ENCODE measurements around the gene TRAPPC4.
A peak's percentile ranks its signal among the peaks of the same experiment; 100 is the strongest.

TRAPPC4 gene

DNA sequence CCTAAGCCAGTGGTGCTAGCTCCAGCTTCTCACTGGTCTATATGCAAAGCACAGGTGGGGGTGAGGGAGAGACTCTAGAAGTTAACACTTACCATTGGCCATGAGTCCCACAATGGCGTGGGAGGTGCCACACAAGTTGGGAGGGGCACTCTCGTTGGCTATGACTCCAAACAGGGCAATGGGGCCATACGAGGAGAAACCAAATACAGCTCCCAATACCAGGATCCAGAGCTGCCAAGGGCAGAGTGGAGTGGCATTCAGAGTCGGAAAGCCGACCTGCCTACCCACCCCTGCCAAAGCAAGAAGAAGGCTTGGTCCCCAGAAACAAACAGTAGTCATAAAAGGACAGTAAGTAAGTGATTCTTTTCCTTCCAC is 6.5 kb downstream of the TRAPPC4 start:
- H3K4me3 ChIP-seq (ENCODE audit: low read depth in 1 of 5, low read length in 5 of 5) = peak overlapping the region in 3 of 5 donors; percentile 22 to 32 (median 31)
- peak overlapping the region in 3 of 5 donors; percentile 2 to 51 (median 26) for H3K9ac ChIP-seq (ENCODE audit: low read length in 5 of 5)
- H3K4me1 ChIP-seq (ENCODE audit: control insufficient read depth in 5 of 5, insufficient read depth in 5 of 5, low read length in 5 of 5) = peaks cover 0 to 51% (median 43%) of the 10 kb centered on the region in 5 donors
- H3K27me3 ChIP-seq (ENCODE audit: control insufficient read depth in 5 of 5, insufficient read depth in 4 of 5, low read length in 5 of 5) = no peaks in the 10 kb centered on the region
- peak overlapping the region; percentile 15 for H3K27ac ChIP-seq (ENCODE audit: low read depth, low read length)
- no peaks in the 10 kb centered on the region for H3K9me3 ChIP-seq (ENCODE audit: control insufficient read depth in 5 of 5, low read length in 5 of 5)
- peaks cover 12 to 61% (median 48%) of the 10 kb centered on the region in 5 donors for H3K36me3 ChIP-seq (ENCODE audit: control insufficient read depth in 5 of 5, insufficient read depth in 5 of 5, low read length in 5 of 5)

DNA sequence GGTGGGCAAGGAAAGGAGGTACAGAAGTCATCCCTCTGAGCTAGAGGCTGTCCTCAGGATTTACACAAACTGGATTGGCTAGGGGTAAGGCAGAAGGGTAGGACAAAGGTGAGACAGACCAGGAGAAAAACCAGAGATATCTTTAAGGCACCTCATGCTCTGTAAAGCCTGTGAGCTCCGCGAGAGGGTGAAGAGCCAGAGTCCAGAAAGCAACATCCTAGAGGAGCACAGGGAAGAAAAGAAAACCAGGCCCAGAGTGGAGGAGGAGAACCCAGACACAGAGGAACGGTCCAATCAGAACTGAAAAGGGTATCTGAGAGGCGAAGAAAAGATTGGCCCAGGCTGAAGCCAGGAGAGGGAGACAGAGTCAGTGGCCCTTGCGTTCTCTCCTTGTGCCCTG is 7.0 kb downstream of the TRAPPC4 start:
- no peak overlapping the region for H3K4me3 ChIP-seq (ENCODE audit: low read depth in 1 of 5, low read length in 5 of 5)
- peaks cover 12 to 61% (median 48%) of the 10 kb centered on the region in 5 donors for H3K36me3 ChIP-seq (ENCODE audit: control insufficient read depth in 5 of 5, insufficient read depth in 5 of 5, low read length in 5 of 5)
- H3K4me1 ChIP-seq (ENCODE audit: control insufficient read depth in 5 of 5, insufficient read depth in 5 of 5, low read length in 5 of 5) = peaks cover 0 to 52% (median 46%) of the 10 kb centered on the region in 5 donors
- H3K9ac ChIP-seq (ENCODE audit: low read length in 5 of 5) = peak overlapping the region in 3 of 5 donors; percentile 2 to 51 (median 26)
- H3K9me3 ChIP-seq (ENCODE audit: control insufficient read depth in 5 of 5, low read length in 5 of 5) = no peaks in the 10 kb centered on the region
- no peaks in the 10 kb centered on the region for H3K27me3 ChIP-seq (ENCODE audit: control insufficient read depth in 5 of 5, insufficient read depth in 4 of 5, low read length in 5 of 5)
- peak overlapping the region; percentile 15 for H3K27ac ChIP-seq (ENCODE audit: low read depth, low read length)

DNA sequence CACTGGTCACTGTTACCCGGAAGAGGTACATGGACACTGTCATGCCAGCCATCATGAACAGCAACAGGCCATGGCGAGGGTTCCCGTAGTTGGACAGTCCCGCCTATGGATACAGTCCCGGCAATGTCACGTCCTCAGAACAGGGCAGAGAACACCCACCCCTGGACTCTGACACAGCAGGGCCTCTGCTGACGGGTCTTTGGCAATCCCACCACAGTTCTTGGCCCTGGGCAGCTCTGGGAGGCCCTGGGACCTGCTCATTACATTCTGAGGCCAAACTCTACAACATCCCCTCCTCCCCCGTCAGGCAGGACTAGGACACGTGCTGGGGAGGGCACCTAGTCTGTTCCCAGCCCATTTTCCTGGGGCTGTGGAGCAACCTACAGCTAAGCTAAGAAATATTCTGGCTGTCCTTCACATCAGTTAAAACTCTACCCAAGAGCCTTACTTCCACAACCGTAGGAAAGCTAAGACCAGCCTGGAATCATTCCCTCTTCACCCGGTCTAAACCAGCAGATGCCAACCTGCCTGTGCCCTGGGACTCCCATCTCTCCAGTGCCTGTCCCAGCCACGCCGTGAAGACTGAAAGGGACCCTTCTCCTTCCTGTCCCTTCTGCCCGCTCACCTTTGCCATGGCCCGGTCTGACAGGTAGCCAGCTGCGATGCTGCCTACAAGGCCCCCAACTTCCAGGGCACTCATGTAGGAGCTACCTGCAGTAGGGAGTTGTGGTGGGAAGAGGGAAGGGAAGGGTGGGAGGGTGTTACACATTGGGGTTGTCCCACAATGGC is 7.6 kb downstream of the TRAPPC4 start:
- Histone ChIP-seq H3K4me1 (ENCODE audit: control insufficient read depth in 5 of 5, insufficient read depth in 5 of 5, low read length in 5 of 5) (peaks cover 0 to 54% (median 47%) of the 10 kb centered on the region in 5 donors), H3K27me3 (ENCODE audit: control insufficient read depth in 5 of 5, insufficient read depth in 4 of 5, low read length in 5 of 5) (no peaks in the 10 kb centered on the region), H3K27ac (ENCODE audit: low read depth, low read length) (peak overlapping the region; percentile 15), H3K4me3 (ENCODE audit: low read depth in 1 of 5, low read length in 5 of 5) (no peak overlapping the region), H3K9ac (ENCODE audit: low read length in 5 of 5) (no peak overlapping the region), H3K36me3 (ENCODE audit: control insufficient read depth in 5 of 5, insufficient read depth in 5 of 5, low read length in 5 of 5) (peaks cover 12 to 58% (median 48%) of the 10 kb centered on the region in 5 donors), H3K9me3 (ENCODE audit: control insufficient read depth in 5 of 5, low read length in 5 of 5) (no peaks in the 10 kb centered on the region)

DNA sequence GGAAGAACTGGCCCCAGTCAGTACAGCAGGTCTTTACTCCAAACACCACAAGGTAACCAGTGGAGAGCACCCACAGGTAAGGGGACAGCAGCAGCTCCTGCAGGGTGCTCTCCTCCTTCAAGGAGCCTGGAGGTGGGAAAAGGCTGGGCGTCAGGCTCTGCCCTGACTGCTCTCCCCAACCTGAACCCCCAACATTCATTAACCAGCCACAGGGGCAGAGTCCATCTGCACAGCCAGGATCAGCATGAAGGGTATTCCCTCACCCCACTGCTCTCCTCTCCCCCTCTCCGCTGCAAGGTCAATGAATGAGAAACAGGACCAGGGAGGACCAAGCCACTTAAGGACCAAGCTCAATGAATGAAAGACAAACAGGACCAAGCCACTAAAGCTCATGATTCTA is 8.4 kb downstream of the TRAPPC4 start:
- no peak overlapping the region for H3K27ac ChIP-seq (ENCODE audit: low read depth, low read length)
- H3K4me3 ChIP-seq (ENCODE audit: low read depth in 1 of 5, low read length in 5 of 5) = no peak overlapping the region
- peaks cover 0 to 53% (median 43%) of the 10 kb centered on the region in 5 donors for H3K4me1 ChIP-seq (ENCODE audit: control insufficient read depth in 5 of 5, insufficient read depth in 5 of 5, low read length in 5 of 5)
- peaks cover 7 to 50% (median 44%) of the 10 kb centered on the region in 5 donors for H3K36me3 ChIP-seq (ENCODE audit: control insufficient read depth in 5 of 5, insufficient read depth in 5 of 5, low read length in 5 of 5)
- H3K9ac ChIP-seq (ENCODE audit: low read length in 5 of 5) = no peak overlapping the region
- no peaks in the 10 kb centered on the region for H3K27me3 ChIP-seq (ENCODE audit: control insufficient read depth in 5 of 5, insufficient read depth in 4 of 5, low read length in 5 of 5)
- H3K9me3 ChIP-seq (ENCODE audit: control insufficient read depth in 5 of 5, low read length in 5 of 5) = no peaks in the 10 kb centered on the region

DNA sequence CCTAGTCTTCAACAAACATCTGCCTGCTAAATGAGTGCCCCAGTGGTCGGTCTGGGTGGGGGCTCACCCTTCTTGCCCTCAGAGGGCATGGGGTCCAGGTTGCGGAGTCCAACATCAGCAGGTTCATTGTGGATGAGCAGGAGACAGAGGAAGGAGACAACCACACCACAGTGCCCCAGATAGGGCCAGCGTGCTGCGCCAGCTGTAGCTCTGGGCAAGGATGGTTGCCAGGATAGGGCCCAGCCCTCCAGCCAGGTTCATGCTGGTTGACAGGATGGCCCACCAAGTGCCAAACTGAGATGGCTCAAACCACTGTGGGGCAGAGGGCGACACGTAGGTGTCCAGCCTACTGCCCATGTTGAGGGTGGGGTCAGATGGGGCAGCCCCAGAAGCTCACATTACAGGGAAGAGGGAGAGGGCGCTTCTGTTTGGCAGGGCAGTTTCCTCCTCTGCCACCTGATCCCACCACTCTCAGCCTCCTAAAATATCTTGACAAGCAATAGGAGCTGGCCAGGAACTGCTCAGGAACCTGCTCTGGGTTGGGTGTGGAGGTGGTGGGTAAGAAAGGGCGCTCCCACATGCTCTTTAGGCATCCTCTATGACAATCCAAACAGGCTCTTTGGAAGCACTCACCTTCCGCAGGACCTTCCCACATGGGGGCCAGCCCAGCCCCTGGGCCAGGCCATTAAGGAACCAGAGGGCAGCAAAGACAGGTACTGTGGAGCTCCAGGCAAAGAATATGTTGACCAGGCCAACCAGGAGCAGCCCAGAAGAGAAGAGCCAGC is 9.2 kb downstream of the TRAPPC4 start:
- H3K27me3 ChIP-seq (ENCODE audit: control insufficient read depth in 5 of 5, insufficient read depth in 4 of 5, low read length in 5 of 5) = no peaks in the 10 kb centered on the region
- no peak overlapping the region for H3K4me3 ChIP-seq (ENCODE audit: low read depth in 1 of 5, low read length in 5 of 5)
- H3K9me3 ChIP-seq (ENCODE audit: control insufficient read depth in 5 of 5, low read length in 5 of 5) = no peaks in the 10 kb centered on the region
- H3K4me1 ChIP-seq (ENCODE audit: control insufficient read depth in 5 of 5, insufficient read depth in 5 of 5, low read length in 5 of 5) = peaks cover 0 to 53% (median 43%) of the 10 kb centered on the region in 5 donors
- H3K9ac ChIP-seq (ENCODE audit: low read length in 5 of 5) = peak overlapping the region in 1 of 5 donors; percentile 16
- peaks cover 7 to 43% (median 37%) of the 10 kb centered on the region in 5 donors for H3K36me3 ChIP-seq (ENCODE audit: control insufficient read depth in 5 of 5, insufficient read depth in 5 of 5, low read length in 5 of 5)
- no peak overlapping the region for H3K27ac ChIP-seq (ENCODE audit: low read depth, low read length)

DNA sequence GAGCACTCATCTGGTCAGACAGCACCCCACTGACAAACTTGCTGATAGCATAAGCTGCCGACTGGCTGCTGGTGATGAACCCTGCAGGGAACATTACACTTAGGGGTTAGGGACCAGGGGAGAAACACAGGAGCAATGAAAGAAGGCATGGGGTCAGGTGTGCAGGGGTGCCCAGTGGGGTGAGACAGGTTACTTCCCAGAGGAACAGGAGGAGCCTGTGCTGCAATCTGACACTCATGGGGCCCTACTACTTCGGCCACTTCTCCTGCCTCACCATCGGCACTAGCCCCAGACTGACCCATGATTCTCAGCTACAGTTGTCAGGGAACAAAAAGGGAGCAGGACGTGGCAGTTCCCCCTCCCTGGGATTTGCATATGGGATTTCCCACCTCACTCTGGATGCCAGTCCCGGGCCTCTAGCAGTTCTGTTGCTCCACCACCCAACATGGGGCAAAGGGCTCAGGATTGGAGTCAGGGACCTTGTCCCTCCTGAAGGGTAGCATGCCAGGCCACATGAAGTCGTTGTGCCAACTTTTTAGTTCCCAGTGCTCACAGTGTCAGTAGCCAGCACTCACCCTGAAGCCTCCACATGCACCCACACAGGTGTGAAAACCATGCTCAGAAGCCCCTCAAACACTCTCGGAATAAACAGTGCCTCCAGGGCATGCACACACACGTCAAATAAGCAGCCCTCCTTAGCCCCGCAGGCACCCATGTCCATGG is 9.9 kb downstream of the TRAPPC4 start:
- Histone ChIP-seq H3K36me3 (ENCODE audit: control insufficient read depth in 5 of 5, insufficient read depth in 5 of 5, low read length in 5 of 5) (peaks cover 4 to 37% (median 32%) of the 10 kb centered on the region in 5 donors), H3K4me1 (ENCODE audit: control insufficient read depth in 5 of 5, insufficient read depth in 5 of 5, low read length in 5 of 5) (peaks cover 0 to 53% (median 42%) of the 10 kb centered on the region in 5 donors), H3K27me3 (ENCODE audit: control insufficient read depth in 5 of 5, insufficient read depth in 4 of 5, low read length in 5 of 5) (no peaks in the 10 kb centered on the region), H3K27ac (ENCODE audit: low read depth, low read length) (no peak overlapping the region), H3K9me3 (ENCODE audit: control insufficient read depth in 5 of 5, low read length in 5 of 5) (no peaks in the 10 kb centered on the region), H3K4me3 (ENCODE audit: low read depth in 1 of 5, low read length in 5 of 5) (no peak overlapping the region), H3K9ac (ENCODE audit: low read length in 5 of 5) (no peak overlapping the region)

DNA sequence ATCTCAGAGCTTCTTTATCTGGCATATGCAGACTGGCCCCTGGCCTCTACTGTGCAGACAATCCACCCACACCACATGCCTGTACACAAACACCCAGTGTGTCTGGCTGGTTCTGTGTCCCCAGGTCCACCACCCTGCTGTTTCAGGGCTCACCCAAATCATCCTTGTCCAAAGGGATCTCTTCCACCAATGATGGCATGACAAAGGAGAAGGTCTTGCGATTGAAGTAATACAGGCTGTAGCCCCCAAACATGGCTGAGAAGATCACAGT is 10.4 kb downstream of the TRAPPC4 start:
- peak overlapping the region in 2 of 5 donors; percentile 2 to 90 for H3K4me3 ChIP-seq (ENCODE audit: low read depth in 1 of 5, low read length in 5 of 5)
- H3K9ac ChIP-seq (ENCODE audit: low read length in 5 of 5) = peak overlapping the region in 3 of 5 donors; percentile 41 to 90 (median 43)
- H3K27ac ChIP-seq (ENCODE audit: low read depth, low read length) = peak overlapping the region; percentile 62
- no peaks in the 10 kb centered on the region for H3K27me3 ChIP-seq (ENCODE audit: control insufficient read depth in 5 of 5, insufficient read depth in 4 of 5, low read length in 5 of 5)
- peaks cover 0 to 53% (median 42%) of the 10 kb centered on the region in 5 donors for H3K4me1 ChIP-seq (ENCODE audit: control insufficient read depth in 5 of 5, insufficient read depth in 5 of 5, low read length in 5 of 5)
- no peaks in the 10 kb centered on the region for H3K9me3 ChIP-seq (ENCODE audit: control insufficient read depth in 5 of 5, low read length in 5 of 5)
- H3K36me3 ChIP-seq (ENCODE audit: control insufficient read depth in 5 of 5, insufficient read depth in 5 of 5, low read length in 5 of 5) = peaks cover under 1 to 32% (median 27%) of the 10 kb centered on the region in 5 donors

DNA sequence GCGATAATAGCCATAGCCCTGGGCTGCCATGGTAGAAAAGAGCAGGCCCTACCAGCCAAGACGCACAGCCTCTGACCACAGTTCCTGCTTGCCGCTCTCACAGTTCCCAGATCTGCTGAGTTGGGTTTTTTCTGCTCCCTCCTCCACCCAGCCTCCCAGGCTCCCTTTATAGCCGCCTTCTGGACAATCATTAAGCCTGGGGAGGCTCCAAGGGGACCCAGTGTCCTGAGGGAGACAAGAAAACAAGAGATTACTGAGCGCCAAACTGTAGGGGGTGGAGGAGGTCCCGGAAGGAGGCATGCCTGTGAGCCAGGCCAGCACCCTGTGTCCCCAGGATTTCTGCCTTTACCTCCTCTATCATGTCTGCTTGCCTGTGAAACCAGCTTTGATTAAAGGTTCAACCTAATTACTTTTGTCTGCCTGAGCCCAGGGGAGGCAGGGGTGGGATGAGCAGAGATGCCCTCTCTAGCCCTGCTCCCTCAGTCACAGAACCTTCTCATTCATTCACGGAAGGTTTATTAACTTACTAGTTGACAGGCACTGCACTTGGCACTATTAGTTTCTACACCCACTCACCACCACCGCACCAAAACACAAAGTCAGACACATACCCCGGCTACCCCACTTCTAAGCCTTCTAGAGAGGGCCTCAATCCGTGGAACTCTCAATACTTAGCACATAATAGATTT is 10.9 kb downstream of the TRAPPC4 start:
- peak overlapping the region; percentile 58 to 90 (median 82) for H3K4me3 ChIP-seq (ENCODE audit: low read depth in 1 of 5, low read length in 5 of 5)
- H3K27me3 ChIP-seq (ENCODE audit: control insufficient read depth in 5 of 5, insufficient read depth in 4 of 5, low read length in 5 of 5) = no peaks in the 10 kb centered on the region
- peaks cover 0 to 50% (median 37%) of the 10 kb centered on the region in 5 donors for H3K4me1 ChIP-seq (ENCODE audit: control insufficient read depth in 5 of 5, insufficient read depth in 5 of 5, low read length in 5 of 5)
- peak overlapping the region; percentile 62 for H3K27ac ChIP-seq (ENCODE audit: low read depth, low read length)
- peak overlapping the region in 4 of 5 donors; percentile 43 to 90 (median 77) for H3K9ac ChIP-seq (ENCODE audit: low read length in 5 of 5)
- H3K9me3 ChIP-seq (ENCODE audit: control insufficient read depth in 5 of 5, low read length in 5 of 5) = no peaks in the 10 kb centered on the region
- peaks cover 0 to 27% (median 23%) of the 10 kb centered on the region in 5 donors for H3K36me3 ChIP-seq (ENCODE audit: control insufficient read depth in 5 of 5, insufficient read depth in 5 of 5, low read length in 5 of 5)

DNA sequence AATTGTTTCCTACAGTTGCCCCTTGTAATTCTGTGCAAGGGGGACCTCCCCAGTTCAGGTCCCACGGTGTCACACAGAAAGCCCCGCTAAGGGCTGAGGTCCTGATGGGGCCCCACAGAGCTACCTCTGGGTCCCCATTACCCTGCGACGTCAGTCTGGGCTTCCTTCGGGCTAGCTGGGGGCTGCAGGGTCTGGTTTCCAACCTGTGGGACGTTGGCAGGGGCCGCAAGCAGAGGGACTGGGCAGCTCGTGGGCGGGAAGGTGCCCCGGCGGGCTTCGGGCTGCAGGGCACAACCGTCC is 11.4 kb downstream of the TRAPPC4 start:
- Histone ChIP-seq H3K9ac (ENCODE audit: low read length in 5 of 5) (peak overlapping the region in 4 of 5 donors; percentile 43 to 90 (median 77)), H3K9me3 (ENCODE audit: control insufficient read depth in 5 of 5, low read length in 5 of 5) (no peaks in the 10 kb centered on the region)

More for the DNA sequence above, 11.4 kb downstream of the TRAPPC4 start:
- Histone ChIP-seq H3K27ac (ENCODE audit: low read depth, low read length) (peak overlapping the region; percentile 62), H3K4me1 (ENCODE audit: control insufficient read depth in 5 of 5, insufficient read depth in 5 of 5, low read length in 5 of 5) (peaks cover 0 to 45% (median 32%) of the 10 kb centered on the region in 5 donors), H3K27me3 (ENCODE audit: control insufficient read depth in 5 of 5, insufficient read depth in 4 of 5, low read length in 5 of 5) (no peaks in the 10 kb centered on the region), H3K4me3 (ENCODE audit: low read depth in 1 of 5, low read length in 5 of 5) (peak overlapping the region; percentile 58 to 90 (median 82)), H3K36me3 (ENCODE audit: control insufficient read depth in 5 of 5, insufficient read depth in 5 of 5, low read length in 5 of 5) (peaks cover 0 to 22% (median 18%) of the 10 kb centered on the region in 5 donors)

Measured in subcutaneous abdominal adipose tissue (tissue), 5 donors.